HG02981 (cell line): ENCODE measurements around the gene CEACAM6.

Experiments used
- ATAC-seq: cut with Tn5 transposase; IDR thresholded peaks from one replicate; pipeline ENCODE4 v1.9.1; 2021; ENCODE audit warnings: mild to moderate bottlenecking, moderate library complexity; ENCODE audit not compliant: unreplicated experiment

Gene CEACAM6

GRCh38 chr19:41795031-41795461 lies 39.7 kb downstream of the CEACAM6 start:
- ATAC-seq: no peak

GRCh38 chr19:41796362-41796761 lies 41.0 kb downstream of the CEACAM6 start, which contains the start of gene CEACAM3:
TSS of gene CEACAM3 (plus strand) at chr19:41796587. CDS start at chr19:41796678, 91 bp downstream.
- no peak for ATAC-seq

GRCh38 chr19:41796901-41797300 lies 41.6 kb downstream of the CEACAM6 start:
- no peak for ATAC-seq

- ATAC-seq: no peak
Observed at GRCh38 chr19:41799444-41800000, 44.2 kb downstream of the CEACAM6 start.

GRCh38 chr19:41801031-41801430 lies 45.7 kb downstream of the CEACAM6 start:
- ATAC-seq: no peak

GRCh38 chr19:41801792-41802211 lies 46.5 kb downstream of the CEACAM6 start:
- no peak for ATAC-seq

- ATAC-seq: no peak
Observed at GRCh38 chr19:41802770-41803169, 47.4 kb downstream of the CEACAM6 start.

GRCh38 chr19:41804336-41804735 lies 49.0 kb downstream of the CEACAM6 start:
- ATAC-seq: no peak

GRCh38 chr19:41807176-41807575 lies 51.8 kb downstream of the CEACAM6 start:
- ATAC-seq: no peak

GRCh38 chr19:41808663-41809566 lies 53.6 kb downstream of the CEACAM6 start:
- no peak for ATAC-seq

GRCh38 chr19:41810301-41810700 lies 55.0 kb downstream of the CEACAM6 start:
- no peak for ATAC-seq

- no peak for ATAC-seq
Observed at GRCh38 chr19:41811036-41811435, 55.7 kb downstream of the CEACAM6 start.

GRCh38 chr19:41811981-41812380 lies 56.7 kb downstream of the CEACAM6 start:
- no peak for ATAC-seq

- no peak for ATAC-seq
Observed at GRCh38 chr19:41813911-41814310, 58.6 kb downstream of the CEACAM6 start.

- ATAC-seq: no peak
Observed at GRCh38 chr19:41815301-41815700, 60.0 kb downstream of the CEACAM6 start.

GRCh38 chr19:41816761-41817160 lies 61.4 kb downstream of the CEACAM6 start:
- no peak for ATAC-seq

- no peak for ATAC-seq
Observed at GRCh38 chr19:41821003-41821735, 65.8 kb downstream of the CEACAM6 start.
